ENCODE measurements around the gene ROBO3.

ROBO3 gene

DNA sequence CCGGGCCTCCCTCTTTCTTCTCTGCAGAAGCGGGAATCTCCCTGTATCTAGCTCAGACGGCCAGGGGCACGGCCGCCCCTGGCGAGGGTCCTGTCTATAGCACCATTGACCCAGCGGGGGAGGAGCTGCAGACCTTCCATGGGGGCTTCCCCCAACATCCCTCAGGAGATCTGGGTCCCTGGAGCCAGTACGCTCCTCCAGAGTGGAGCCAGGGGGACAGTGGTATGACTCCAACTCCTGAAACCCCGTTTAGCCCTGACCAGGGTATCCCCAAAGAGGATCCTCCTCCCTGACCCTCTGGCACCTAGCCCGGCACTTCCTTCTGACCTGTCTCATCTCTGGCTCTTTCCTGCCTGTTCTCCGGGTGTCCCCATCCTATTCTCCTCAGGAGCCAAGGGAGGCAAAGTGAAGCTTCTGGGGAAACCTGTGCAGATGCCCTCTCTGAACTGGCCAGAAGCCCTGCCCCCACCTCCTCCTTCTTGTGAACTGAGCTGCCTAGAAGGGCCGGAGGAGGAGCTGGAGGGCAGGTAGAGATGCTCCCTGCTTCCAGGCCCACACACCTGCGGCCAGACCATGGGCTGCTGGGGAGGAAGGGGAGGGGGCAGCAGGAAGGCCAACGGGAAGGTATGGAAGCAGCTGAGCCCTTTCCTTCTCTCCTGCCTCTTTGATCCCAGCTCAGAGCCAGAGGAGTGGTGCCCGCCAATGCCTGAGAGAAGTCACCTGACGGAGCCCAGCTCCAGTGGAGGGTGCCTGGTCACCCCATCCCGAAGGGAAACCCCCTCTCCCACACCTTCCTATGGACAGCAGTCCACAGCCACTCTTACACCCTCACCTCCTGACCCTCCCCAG lies 12.9 kb downstream of the ROBO3 start:
- no peak overlapping the region for H3K27ac Mint-ChIP-seq
- H3K4me3 Mint-ChIP-seq, result peak overlapping the region; percentile 44
- H3K9me3 Mint-ChIP-seq, result no peaks in the 10 kb centered on the region
- peaks cover 15% of the 10 kb centered on the region for H3K27me3 Mint-ChIP-seq
- H3K4me1 Mint-ChIP-seq (ENCODE audit: low read depth), result peaks cover 13% of the 10 kb centered on the region
- no peaks in the 10 kb centered on the region for H3K36me3 Mint-ChIP-seq (ENCODE audit: low read depth)

DNA sequence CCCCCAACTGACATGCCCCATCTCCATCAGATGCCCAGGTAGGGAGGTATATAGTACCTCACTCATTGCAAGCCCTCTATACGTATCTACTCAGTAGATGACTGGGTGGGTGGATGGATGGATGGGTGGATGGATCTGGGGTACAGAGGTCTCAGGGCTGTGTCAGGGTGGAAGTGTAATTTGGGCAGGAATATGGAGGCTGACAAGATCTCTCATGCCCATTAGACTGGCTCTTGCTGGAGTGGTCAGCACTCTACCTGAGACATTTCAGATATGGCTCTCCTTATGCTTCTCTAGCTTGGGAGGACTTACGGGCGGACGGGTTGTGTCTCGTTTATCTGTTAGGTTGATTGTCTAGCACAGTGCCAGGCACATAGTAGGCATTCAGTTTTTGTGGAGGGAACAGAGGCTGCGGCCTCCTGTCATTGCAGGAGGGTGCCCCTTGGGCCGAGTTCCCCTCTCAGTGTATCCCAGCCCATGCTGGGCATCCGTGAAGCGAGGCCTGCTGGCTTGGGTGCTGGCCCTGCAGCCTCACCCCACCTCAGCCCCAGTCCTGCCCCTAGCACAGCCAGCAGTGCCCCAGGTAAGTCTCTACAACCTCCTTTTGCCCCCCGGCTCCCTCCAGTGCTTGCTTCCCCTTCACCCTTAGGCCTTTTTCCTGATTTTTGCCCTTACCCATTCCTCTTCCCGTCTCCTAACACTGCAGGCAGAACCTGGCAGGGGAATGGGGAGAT lies 13.7 kb downstream of the ROBO3 start:
- H3K4me3 Mint-ChIP-seq, result no peak overlapping the region
- no peak overlapping the region for H3K27ac Mint-ChIP-seq
- H3K9me3 Mint-ChIP-seq, result no peaks in the 10 kb centered on the region
- H3K4me1 Mint-ChIP-seq (ENCODE audit: low read depth), result peaks cover 13% of the 10 kb centered on the region
- no peaks in the 10 kb centered on the region for H3K36me3 Mint-ChIP-seq (ENCODE audit: low read depth)
- H3K27me3 Mint-ChIP-seq, result peaks cover 7% of the 10 kb centered on the region

DNA sequence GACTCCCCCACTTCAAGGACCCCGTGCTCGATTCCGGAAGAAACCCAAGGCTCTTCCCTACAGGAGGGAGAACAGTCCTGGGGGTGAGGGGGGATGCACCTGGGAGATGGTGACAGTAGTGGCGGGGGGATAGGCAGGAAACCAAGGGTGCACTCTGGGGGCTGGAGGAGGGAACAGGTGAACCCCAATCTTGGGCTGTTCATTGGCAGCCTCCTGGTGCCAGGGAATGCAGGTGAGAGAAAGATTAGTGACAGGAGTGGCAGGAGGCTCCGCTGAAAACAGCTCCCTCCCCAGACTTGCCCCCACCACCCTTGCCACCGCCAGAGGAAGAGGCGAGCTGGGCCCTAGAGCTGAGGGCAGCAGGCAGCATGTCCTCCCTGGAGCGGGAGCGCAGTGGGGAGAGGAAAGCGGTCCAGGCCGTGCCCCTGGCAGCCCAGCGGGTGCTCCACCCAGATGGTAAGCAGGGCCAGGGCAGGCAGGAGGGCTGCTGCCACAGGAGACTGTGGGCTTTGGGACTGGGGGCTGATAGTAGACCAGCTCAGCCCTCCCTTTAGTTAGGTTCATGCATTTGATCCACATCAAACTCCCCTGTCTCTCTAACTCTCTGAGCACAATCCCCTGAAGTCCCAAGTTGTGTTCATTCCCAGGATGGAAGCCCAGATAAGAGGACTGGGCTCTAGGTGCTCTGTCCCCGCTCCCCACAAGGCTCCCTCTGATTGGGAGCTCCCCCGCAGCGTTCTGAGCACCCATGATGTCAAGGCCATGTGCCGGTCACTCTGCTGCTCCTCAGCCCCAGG lies 14.5 kb downstream of the ROBO3 start:
- Mint-ChIP-seq H3K4me3 (no peak overlapping the region), H3K36me3 (ENCODE audit: low read depth) (no peaks in the 10 kb centered on the region), H3K9me3 (no peaks in the 10 kb centered on the region), H3K27ac (no peak overlapping the region), H3K4me1 (ENCODE audit: low read depth) (peaks cover 13% of the 10 kb centered on the region), H3K27me3 (peaks cover 3% of the 10 kb centered on the region)

DNA sequence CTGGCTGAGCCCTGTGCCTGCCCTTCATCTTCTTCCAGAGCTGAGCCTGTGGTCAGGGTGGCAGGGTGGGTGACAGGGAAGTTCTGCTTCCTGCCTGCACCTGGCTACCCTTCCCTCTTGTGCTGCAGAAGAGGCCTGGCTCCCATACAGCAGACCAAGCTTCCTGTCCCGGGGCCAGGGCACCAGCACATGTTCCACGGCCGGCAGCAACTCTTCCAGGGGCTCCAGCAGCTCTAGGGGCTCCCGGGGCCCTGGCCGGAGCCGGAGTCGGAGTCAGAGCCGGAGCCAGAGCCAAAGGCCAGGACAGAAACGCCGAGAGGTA lies 15.0 kb downstream of the ROBO3 start:
- Mint-ChIP-seq H3K9me3 (no peaks in the 10 kb centered on the region), H3K27me3 (peaks cover 3% of the 10 kb centered on the region), H3K4me3 (no peak overlapping the region), H3K27ac (no peak overlapping the region), H3K36me3 (ENCODE audit: low read depth) (no peaks in the 10 kb centered on the region), H3K4me1 (ENCODE audit: low read depth) (peaks cover 13% of the 10 kb centered on the region)

DNA sequence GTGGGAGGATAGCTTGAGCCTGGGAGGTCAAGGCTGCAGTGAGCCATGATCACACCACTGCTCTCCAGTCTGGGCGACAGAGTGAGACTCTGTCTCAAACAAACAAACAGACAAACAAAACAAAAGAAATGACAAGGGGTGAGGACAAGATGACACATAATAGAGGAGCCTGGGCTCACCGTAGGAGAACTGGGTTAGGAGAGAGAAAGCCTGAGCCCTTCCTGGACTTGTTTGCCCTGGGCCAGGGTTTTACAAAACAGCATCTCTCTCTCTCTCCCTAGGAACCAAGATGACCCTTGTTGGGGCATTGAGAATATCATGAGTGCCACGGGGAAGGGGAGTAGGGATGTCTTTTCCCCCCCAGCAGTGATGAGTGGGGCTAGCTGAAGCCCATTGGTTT lies 15.7 kb downstream of the ROBO3 start:
- Mint-ChIP-seq H3K27ac (no peak overlapping the region), H3K9me3 (no peaks in the 10 kb centered on the region), H3K36me3 (ENCODE audit: low read depth) (no peaks in the 10 kb centered on the region), H3K4me3 (no peak overlapping the region), H3K4me1 (ENCODE audit: low read depth) (peaks cover 13% of the 10 kb centered on the region), H3K27me3 (no peaks in the 10 kb centered on the region)

DNA sequence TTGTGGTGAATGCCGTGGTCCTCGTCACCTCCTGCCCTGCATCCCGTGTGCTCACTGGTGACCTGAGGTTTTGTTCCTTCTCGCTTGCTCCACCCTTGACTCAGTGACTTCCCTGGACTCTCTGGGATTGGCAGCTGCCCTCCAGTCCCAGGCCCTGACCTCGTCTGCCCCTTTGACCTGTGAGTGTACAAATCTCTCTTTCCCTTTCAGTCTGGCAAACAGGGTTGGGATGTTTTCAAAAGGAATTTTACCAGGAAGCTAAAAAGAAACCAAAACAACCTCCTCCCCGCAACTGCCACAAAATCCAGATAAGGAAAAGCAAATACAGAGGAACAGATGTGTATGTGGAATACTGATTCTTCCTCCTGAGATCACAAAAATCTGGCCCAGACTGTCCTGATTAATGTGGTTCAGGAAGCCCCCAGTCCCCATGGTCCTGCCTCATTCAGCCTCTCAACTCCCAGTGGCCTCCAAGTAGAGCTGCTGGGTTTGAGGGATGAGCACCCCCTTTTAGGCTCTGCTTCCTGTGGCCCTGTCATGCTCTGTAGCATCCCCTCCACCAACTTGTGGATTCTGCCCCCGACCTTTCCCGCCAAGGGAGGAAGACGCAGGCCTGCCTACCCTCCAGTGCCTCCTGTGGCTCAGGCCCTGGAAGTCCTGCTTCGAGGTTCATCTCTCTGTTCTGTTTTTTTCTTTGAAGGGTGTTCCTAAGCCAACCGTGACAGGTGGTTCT lies 17.3 kb downstream of the ROBO3 start:
- H3K36me3 Mint-ChIP-seq (ENCODE audit: low read depth), result no peaks in the 10 kb centered on the region
- H3K9me3 Mint-ChIP-seq, result no peaks in the 10 kb centered on the region
- H3K27me3 Mint-ChIP-seq, result no peaks in the 10 kb centered on the region
- H3K4me3 Mint-ChIP-seq, result no peak overlapping the region
- H3K27ac Mint-ChIP-seq, result no peak overlapping the region
- H3K4me1 Mint-ChIP-seq (ENCODE audit: low read depth), result peaks cover 4% of the 10 kb centered on the region

DNA sequence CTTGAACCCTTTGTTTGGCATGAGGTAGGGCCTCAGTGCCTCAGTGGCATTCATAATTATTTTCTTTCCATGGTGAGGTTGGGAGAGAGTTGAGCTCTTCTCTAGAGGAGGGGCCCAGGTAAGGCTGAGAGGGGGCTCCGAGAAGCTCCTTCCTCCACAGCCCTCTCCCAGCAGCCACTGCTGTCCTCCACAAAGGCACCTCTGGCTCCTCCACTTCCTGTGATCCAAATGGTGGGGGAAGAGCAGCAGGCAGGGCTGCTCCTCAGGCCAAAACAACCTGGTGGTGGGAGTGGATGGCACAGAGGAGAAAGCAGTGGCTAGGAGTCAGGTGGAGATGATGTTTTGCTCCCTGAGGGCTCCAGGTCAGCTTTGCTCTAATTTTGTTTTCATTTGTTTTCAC lies 19.1 kb downstream of the ROBO3 start:
- Mint-ChIP-seq H3K9me3 (no peaks in the 10 kb centered on the region), H3K27me3 (peaks cover 3% of the 10 kb centered on the region), H3K4me3 (no peak overlapping the region), H3K36me3 (ENCODE audit: low read depth) (no peaks in the 10 kb centered on the region), H3K27ac (no peak overlapping the region), H3K4me1 (ENCODE audit: low read depth) (no peaks in the 10 kb centered on the region)

DNA sequence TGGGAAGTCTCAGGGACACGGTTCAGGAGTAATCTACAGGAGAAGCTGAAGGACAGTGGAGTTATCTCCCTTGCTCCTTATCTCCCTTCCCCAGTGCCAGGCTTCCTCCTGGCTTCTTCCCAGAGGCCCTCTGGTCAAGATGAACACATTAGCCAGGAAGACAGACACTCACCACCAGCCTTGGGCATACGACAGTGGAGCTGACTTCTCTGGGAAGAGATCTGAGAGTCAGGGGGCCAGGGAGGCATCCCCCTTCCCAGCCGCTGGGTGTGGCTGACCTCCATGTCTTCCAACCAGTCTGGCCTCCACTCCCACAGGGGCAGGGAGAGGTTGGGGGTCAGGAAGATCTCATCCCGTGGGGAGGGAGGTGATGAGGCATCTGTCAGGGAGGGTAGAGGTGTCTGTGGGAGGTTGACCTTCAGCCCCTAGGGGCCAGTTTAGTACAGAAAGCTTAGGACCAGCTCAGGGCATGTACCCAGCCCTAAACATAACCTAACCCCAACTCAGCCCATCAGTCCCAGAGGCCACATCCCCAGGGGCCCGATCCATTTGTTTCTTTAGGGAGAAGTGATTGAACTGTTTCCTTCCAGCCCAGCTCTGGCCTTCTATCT lies 19.7 kb downstream of the ROBO3 start:
- Mint-ChIP-seq H3K4me3 (no peak overlapping the region), H3K27ac (no peak overlapping the region), H3K9me3 (no peaks in the 10 kb centered on the region), H3K36me3 (ENCODE audit: low read depth) (no peaks in the 10 kb centered on the region), H3K4me1 (ENCODE audit: low read depth) (no peaks in the 10 kb centered on the region), H3K27me3 (peaks cover 3% of the 10 kb centered on the region)

DNA sequence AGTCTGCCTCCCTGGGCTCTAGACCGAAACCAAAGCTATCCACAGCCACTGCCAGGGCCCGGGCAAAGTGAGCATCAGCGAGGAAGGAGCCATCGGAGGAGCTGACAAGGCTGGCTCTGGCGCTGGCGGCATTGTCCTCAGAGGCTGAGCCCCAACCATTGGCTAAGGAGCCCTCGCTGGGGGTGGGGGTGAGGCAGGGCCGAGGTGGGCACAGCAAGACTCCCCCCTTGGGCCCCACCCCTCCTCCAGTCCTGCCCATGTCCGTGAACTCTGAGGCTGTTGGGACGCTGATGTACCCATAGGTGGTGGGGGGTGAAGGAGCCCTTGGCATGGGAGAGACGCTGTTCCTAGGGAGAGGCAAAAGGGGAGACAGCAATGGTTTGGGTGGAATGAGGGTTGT lies 21.2 kb downstream of the ROBO3 start:
- H3K9me3 Mint-ChIP-seq, result no peaks in the 10 kb centered on the region
- peaks cover 3% of the 10 kb centered on the region for H3K27me3 Mint-ChIP-seq
- no peaks in the 10 kb centered on the region for H3K4me1 Mint-ChIP-seq (ENCODE audit: low read depth)
- H3K27ac Mint-ChIP-seq, result no peak overlapping the region
- no peaks in the 10 kb centered on the region for H3K36me3 Mint-ChIP-seq (ENCODE audit: low read depth)
- H3K4me3 Mint-ChIP-seq, result no peak overlapping the region

DNA sequence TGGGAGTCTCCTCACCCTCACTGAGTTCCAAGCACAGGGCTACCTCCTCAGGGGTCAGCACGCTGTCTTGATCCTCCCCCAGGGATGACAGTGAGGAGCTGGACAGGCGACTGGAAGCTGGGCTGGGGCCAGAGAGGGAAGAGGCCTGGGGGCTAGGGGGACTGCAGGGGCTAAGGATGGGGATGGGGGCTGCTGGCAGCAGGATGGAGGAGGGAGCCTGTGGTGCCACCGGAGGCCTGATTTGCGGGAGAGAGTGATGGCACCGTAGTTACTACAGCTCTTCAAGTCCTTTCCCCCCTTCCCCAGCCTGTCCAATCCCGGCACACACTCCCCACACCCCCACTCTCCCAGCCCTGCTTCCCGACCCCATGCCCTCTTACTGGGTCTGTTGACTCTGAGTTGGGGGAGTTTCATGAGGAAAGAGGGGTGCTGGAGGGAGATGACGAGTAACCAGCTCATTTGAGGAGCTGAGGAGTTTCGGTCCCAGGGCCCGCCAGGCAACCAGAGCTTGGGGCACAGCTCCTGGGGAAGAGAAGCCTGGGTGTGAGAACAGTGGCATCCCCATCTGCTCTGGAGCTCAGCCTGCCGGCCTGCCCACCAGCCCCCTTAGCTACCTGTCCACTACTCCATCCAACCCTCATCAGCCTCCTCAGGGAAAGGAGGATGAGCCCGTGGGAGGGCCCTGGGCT lies 21.9 kb downstream of the ROBO3 start:
- peaks cover 3% of the 10 kb centered on the region for H3K27me3 Mint-ChIP-seq
- no peak overlapping the region for H3K4me3 Mint-ChIP-seq
- no peaks in the 10 kb centered on the region for H3K4me1 Mint-ChIP-seq (ENCODE audit: low read depth)
- no peak overlapping the region for H3K27ac Mint-ChIP-seq
- no peaks in the 10 kb centered on the region for H3K36me3 Mint-ChIP-seq (ENCODE audit: low read depth)
- H3K9me3 Mint-ChIP-seq, result no peaks in the 10 kb centered on the region

DNA sequence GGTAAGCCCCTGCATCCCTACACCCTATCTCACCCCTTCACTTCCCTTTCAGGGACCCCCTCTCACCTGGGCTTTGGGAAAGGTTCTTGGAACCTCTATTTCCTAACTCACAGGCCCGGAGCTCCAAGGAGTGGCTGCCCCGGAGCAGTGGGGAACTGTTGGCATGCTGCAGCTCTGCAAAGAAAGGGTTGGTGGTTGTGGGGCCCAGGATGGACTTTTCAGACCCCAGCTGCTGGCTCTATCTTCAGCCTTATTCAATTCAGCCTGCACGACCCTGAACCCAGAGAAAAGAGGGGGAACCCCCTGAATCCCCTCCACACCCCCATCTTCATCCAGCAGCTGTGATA lies 22.4 kb downstream of the ROBO3 start:
- Mint-ChIP-seq H3K9me3 (no peaks in the 10 kb centered on the region), H3K27ac (no peak overlapping the region), H3K36me3 (ENCODE audit: low read depth) (no peaks in the 10 kb centered on the region), H3K4me1 (ENCODE audit: low read depth) (no peaks in the 10 kb centered on the region), H3K27me3 (peaks cover 3% of the 10 kb centered on the region), H3K4me3 (no peak overlapping the region)

DNA sequence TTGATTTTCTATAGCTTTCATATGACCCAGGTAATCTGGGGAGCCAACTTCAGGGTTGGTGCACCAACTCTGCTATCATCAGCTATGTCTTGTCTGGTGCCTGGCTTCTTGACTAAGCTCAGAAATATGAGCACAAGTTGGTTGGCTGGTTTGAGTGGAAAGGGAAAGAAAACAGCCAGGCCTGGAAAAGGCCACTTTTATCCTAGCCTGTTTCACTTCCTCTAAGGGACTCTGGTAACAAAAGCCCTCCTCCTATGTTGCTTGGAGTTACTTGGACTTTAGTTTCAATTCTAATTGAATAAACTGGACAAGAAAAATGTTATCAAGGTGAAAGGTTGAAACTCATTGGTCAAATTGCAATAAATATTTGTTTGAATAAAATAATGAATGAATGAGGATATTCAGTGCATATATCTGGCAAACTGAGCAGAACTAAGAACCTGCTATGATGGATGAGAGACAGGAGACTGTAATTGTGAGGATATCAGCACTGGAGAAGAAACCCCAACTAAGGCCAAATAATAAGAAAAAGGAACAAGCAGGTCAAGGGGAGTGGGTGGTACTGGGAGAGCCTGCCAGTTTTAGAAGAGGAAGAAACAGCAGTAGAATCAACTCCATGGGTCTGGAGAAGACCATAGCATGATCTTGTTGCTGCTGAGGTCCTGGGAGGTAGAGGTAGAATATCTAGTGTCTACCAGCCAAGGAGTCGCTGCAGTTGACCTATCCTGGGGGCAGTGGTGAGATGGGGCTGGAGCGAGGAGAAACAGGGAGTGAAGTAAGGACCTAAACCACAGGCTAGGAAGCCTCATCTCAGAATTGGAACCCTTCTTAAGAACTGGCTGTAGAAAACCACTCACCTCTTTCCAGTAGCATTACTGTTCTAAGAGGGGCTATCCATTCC lies 24.2 kb downstream of the ROBO3 start:
- no peak overlapping the region for H3K27ac Mint-ChIP-seq

DNA sequence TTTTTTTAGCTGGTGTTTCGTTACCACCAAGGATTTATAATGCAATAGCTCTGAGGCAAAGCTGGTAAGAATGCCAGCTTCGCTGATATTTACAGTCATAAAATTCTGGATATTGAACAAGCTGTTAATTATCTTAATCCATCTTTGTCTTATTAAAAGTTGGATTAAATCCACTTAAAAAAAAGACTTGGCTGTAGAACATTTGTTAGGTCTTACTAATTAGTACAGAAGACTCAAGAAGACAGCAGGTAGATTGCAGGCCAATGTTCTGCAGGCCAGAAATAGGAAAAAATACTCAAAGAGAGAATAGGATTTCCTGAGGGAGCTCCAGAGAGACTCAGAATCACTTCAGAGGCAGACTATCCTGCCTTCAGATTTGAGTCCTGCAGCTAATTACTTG lies 24.9 kb downstream of the ROBO3 start:
- Mint-ChIP-seq H3K27ac (no peak overlapping the region), H3K27me3 (peaks cover 3% of the 10 kb centered on the region)

More for the DNA sequence above, 24.2 kb downstream of the ROBO3 start:
- no peaks in the 10 kb centered on the region for H3K9me3 Mint-ChIP-seq
- no peaks in the 10 kb centered on the region for H3K4me1 Mint-ChIP-seq (ENCODE audit: low read depth)
- peaks cover 3% of the 10 kb centered on the region for H3K27me3 Mint-ChIP-seq
- H3K4me3 Mint-ChIP-seq, result no peak overlapping the region
- no peaks in the 10 kb centered on the region for H3K36me3 Mint-ChIP-seq (ENCODE audit: low read depth)

More for the DNA sequence above, 24.9 kb downstream of the ROBO3 start:
- Mint-ChIP-seq H3K4me3 (no peak overlapping the region), H3K9me3 (no peaks in the 10 kb centered on the region), H3K4me1 (ENCODE audit: low read depth) (no peaks in the 10 kb centered on the region), H3K36me3 (ENCODE audit: low read depth) (no peaks in the 10 kb centered on the region)
